DMS79 treated with DMSO at 0.1 percent for 48 hours (cell line): ENCODE results near the gene MAP3K15.
A peak's percentile ranks its signal among the peaks of the same experiment; 100 is the strongest.

Source experiments
- DNase-seq: peaks from one replicate; lab custom pipeline; 2025; lab: John Stamatoyannopoulos, UW

Gene MAP3K15, protein sequence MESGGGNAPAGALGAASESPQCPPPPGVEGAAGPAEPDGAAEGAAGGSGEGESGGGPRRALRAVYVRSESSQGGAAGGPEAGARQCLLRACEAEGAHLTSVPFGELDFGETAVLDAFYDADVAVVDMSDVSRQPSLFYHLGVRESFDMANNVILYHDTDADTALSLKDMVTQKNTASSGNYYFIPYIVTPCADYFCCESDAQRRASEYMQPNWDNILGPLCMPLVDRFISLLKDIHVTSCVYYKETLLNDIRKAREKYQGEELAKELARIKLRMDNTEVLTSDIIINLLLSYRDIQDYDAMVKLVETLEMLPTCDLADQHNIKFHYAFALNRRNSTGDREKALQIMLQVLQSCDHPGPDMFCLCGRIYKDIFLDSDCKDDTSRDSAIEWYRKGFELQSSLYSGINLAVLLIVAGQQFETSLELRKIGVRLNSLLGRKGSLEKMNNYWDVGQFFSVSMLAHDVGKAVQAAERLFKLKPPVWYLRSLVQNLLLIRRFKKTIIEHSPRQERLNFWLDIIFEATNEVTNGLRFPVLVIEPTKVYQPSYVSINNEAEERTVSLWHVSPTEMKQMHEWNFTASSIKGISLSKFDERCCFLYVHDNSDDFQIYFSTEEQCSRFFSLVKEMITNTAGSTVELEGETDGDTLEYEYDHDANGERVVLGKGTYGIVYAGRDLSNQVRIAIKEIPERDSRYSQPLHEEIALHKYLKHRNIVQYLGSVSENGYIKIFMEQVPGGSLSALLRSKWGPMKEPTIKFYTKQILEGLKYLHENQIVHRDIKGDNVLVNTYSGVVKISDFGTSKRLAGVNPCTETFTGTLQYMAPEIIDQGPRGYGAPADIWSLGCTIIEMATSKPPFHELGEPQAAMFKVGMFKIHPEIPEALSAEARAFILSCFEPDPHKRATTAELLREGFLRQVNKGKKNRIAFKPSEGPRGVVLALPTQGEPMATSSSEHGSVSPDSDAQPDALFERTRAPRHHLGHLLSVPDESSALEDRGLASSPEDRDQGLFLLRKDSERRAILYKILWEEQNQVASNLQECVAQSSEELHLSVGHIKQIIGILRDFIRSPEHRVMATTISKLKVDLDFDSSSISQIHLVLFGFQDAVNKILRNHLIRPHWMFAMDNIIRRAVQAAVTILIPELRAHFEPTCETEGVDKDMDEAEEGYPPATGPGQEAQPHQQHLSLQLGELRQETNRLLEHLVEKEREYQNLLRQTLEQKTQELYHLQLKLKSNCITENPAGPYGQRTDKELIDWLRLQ (N-terminal part only)

DNA sequence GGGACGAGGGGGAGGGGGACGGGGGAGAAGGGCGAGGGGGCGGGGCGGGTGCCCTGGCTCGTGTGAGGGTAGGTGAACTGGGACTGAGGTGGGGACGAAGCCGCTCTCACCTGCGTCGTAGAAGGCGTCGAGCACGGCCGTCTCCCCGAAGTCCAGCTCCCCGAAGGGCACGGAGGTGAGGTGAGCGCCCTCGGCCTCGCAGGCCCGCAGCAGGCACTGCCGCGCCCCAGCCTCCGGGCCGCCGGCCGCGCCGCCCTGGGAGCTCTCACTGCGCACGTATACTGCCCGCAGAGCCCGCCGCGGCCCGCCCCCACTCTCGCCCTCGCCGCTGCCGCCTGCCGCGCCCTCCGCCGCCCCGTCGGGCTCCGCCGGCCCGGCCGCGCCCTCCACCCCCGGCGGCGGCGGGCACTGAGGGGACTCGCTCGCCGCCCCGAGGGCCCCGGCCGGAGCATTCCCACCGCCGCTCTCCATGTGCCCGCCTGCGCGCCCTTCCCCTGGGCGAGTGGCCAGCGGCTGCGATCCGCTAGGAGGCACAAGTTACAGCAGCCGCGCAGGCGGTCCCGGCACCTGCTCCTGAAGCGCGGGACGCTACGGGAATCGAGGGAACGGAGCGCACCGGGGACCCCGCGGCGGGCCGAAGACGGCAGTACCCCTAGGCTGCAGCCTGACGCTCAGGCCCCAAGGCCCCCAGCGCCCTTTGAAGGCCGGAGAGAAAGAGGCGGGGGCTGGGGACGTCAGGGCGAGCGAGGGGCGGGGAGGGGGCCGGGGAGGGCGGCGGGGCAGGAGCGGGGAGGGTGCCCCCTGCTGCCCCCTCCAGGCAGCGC lies at the start of gene MAP3K15:
Gene MAP3K15 (minus strand): TSS at position 718 of the 824 bp plus-strand sequence. CDS start 247 bp downstream, at position 471.
- DNase-seq = no peak

DNA sequence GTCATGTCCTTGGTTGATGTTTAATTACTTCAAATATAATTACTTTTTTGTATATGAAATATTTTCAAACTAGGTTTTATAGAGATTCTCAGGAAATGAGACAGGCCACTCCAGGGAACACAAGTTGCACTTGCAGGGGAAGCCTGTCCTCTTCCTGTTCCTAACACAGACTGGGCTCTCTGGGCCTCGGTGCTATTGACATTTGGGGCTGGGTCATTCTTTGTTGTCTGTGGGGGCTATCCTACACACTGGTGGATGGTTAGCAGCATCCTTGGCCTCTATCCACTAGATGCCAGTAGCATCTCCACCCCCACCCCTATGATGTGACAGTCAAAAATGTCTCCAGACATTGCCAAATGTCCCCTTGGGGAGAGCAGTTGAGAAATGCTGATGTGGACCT lies 49.3 kb upstream of the MAP3K15 start:
- no peak for DNase-seq

DNA sequence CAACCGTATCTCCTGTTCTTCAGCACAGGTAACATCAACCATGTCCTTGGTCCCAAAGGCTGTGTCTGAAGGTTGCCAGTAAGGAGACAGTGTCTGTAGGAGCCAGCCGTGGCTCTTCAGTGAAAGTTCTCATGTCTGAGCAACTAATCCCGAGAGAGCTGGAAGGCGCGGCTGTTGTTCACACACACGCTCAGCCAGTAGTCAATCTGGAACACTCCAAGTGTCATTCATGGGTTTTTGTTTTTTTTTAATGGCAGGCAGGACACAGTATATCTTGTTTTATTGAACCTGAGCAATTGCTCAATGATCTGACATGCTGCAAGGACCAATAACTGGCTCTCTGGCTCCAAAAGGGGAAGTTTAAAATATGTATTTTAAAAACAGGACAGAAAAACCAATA lies 48.4 kb upstream of the MAP3K15 start:
- DNase-seq = no peak

- no peak for DNase-seq
Observed at GRCh38 chrX:19563327-19563726, 48.0 kb upstream of the MAP3K15 start.

GRCh38 chrX:19560611-19561010 lies 45.3 kb upstream of the MAP3K15 start:
- no peak for DNase-seq

DNA sequence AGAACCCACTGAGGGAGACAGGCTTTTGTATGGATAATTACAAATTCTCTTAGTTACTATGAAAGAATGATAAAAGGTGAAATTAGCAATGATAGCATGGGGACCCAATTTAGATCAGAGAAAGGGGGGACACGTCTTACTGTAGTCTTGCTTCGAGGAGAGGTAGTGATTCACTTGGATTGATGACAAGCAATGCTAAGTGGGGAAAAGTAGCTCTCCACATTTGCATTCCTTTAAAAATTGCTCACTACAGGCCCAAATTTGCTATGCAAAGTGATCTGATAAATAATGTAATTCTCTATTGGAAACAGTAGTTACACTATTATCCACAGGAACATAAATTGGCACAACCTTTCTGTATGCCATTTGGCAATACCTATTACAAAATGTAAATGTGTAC lies 42.5 kb upstream of the MAP3K15 start:
- DNase-seq = no peak

DNA sequence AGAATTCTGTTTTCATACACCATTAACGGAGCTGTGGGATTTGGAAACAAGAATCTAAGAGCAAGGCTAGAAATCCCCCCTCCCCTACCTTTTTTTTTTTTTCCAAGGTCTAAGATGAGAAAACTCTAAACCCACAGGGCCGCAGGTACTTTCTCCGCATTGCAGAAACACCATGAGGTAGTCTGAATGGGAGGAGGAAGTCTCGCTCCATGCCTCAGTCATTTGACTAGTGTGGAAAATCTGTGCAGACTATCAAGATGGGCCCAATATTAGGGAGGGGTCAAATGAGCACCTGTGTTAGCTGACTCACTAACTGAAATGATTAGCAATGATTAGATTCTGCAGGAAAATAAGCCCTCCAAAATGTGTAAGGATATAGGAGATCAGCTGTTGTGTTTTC lies 40.9 kb upstream of the MAP3K15 start:
- DNase-seq = no peak

GRCh38 chrX:19555683-19556082 lies 40.4 kb upstream of the MAP3K15 start:
- no peak for DNase-seq

DNA sequence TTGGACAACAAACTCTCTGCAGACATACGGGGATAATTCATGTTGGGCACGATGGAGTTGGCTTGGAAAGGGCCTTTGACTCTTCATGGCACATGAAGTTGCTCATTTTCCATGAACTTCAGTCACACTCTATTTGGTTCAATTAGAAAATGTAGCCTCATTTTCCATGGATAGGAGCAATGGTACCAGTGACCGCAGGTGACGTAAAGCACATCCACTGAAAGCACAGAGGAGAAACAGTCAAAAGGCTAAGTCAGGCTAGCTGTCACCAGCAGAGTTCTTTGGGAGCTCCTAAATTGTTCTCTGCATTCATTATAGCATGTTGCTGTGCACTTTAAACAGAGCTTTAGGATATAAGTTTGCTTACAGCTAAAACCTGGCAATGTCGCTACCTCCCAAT lies 39.9 kb upstream of the MAP3K15 start:
- DNase-seq = no peak

- peak; percentile 3 for DNase-seq
Observed at GRCh38 chrX:19554786-19555185, 39.5 kb upstream of the MAP3K15 start.

DNA sequence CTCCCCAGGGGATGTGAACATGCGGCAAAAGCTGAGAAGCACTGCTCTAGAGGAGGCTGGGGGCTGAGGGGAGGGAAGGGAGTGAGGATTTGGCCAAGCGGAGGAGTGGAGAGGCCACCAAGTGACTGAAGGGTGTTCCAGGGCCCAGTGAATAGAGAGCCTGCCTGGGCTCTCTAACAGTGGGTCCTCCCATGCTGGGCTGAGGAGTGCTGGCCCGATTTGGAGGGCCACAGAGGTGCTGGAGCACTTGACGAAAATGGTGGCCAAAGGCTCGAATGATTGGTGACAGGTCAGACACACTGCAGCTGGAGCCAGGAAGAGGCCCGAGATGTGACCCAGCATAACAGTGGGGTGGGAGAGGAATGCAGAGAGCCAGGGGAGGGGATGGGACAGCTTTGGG lies 37.5 kb upstream of the MAP3K15 start:
- no peak for DNase-seq

- DNase-seq = no peak
Observed at GRCh38 chrX:19549838-19550237, 34.5 kb upstream of the MAP3K15 start.

DNA sequence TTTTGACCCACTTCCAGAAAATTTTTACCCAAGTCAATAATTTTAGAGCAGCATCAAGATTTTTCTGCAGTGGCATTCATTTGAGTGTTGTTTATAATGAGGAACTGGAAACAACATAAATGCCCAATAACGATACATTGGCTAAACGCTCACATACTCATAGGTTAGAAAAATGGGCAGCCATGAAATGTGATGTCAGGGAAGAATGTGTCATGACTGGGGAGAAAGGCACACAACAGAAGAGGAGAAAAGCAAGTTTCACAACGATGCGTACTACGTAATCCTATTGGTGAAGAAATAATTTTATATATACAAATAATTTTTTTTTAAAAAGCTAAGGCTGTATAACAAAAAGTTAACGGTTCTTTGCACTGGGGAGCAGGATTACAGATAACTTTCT lies 33.6 kb upstream of the MAP3K15 start:
- no peak for DNase-seq

DNA sequence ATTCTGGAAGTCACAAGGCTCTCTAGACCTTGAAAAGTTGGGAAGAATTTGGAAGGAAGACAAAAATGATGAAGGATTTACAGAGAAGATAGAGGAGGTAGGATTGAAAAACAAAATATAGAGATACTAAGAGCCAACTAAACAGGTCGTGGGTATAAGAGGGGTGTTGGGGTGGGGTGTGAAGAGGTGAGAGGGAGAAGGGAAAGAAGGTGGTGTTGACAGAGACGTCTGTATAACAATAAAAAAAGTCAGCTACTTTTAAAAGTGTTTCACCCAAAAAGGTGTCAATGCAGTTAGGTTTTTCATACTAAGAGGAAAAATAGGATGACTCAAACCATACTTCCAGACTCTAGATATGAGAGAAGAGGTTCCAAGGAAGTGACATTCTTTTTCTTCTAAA lies 33.0 kb upstream of the MAP3K15 start:
- no peak for DNase-seq

DNA sequence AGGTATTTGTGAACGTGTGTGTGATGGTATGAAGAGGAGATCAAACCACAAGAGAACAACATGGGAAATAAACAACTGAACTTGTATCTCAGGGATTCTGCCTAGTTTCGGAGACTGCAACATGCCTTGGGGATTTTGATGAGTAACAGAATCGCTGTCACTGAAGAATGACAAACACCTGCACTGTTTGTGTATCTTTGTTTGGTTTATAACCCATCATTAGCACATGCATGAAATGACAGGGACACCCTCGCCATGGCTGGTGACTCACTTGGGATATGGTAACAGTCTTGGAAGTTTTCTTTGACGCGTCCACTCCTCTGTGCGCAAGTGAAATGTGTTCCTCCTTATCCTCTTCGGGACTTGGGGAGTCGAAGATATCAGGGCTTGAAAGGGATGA lies 30.3 kb upstream of the MAP3K15 start:
- DNase-seq = no peak

- DNase-seq = peak; percentile 0
Observed at GRCh38 chrX:19544693-19545305, 29.5 kb upstream of the MAP3K15 start.

DNA sequence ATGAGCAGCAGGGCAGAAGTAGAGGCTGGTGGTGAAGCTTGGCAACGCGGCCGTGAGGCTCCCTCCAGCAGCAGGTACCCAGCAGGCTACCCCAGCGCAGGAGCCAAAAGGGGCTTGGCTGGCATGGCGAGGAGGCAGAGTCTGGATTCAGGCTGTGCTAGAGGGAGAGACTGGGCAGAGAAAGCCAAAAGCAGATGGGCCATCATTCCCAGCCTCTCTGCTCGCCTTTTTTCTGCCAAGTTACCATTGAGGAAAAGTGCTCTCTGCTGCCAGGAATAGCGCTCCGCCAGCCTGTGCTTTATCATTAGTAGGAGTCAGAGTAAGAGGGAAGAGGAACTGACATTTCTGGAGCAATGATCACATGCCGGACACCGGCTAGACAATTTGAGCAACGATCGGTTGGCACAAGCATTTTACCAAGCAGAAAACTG lies 28.7 kb upstream of the MAP3K15 start:
- no peak for DNase-seq

- DNase-seq = no peak
Observed at GRCh38 chrX:19543020-19543715, 27.9 kb upstream of the MAP3K15 start.

DNA sequence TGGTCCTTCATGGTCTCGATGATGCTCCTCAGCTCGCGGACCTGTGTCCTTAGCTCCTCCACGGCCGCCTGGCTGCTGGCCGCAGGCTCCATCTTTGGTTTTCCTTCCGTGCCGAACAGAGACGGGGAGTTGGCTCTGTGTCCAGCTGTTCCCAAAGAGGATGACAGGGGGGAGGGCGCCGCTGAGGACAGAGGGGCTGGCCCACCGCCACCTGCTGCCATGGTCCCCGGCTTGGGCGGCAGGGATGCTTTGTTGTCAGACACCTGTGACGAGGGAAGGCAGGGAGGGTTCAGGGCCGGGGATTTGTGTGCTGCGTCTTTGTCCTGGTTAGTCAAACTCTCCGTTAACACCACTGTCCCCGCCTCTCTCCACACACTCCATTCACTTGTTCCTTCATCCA lies 26.6 kb upstream of the MAP3K15 start:
- DNase-seq = no peak

DNA sequence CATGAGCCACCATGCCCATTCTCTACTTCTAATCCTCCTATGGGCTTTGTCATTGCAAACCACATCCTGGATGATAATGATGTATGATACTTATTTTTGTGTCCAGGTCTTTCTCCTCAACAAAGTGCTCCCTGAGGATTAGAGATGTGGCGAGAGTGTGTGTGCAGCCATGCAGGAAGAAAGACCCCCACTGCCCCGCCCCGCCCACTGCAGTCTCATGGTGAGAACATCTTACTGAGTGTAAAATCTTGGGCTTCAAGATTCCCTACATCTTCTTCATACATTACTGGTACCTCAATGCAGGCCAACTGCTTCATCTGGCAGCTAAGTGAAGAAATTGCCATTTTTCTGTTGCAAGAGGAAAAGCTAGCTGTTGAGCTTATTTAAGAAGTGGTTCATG lies 25.9 kb upstream of the MAP3K15 start:
- no peak for DNase-seq
